GM19193 (cell line): Measurements from ENCODE around the gene RBM34.
A peak's percentile ranks its signal among the peaks of the same experiment; 100 is the strongest.

Experiments used
- POLR2A ChIP-seq: IDR thresholded peaks from 4 replicates; pipeline ENCODE4 v1.6.1; 2011; ENCODE audit not compliant: insufficient read depth, insufficient read length; ENCODE audit errors: extremely low read depth

Gene RBM34

DNA sequence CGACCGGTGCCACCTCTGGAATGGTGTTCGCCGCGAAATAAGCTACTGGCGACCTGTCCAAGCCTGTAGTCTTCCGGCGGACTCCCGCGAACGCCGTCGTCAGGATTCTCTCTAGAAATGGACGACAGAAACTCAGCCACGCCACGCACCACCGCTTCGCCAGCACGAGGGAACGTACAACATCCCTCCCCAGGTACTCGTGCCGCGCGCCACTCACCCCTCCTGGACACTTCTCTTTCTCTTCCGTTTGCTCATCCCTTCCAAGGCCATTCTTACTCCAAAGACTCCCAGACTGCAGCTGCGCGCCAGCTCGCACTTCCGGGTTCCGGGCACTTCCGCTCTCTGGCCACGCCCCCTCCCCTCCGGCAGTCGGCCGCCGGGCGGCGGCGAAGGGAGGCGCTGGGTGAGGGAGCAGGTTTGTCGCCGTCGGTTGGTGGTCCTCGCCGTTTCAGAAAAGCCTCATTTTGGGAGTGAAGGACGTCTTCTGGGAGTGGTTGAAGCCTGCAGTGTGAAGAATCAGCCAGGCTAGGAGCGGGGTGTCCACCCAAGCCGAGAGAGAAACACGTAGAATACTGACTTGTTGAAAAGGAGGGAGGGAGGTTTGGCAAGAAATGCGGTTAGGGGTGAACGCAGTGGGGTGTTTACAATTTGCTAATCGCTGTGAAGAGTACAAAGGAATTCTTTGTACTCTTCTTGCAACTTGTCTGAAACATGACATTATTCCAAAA, at the start of gene RBM34:
RBM34 (minus strand) TSS at position 294 of the 728 bp plus-strand sequence; CDS start at position 270, 24 bp downstream.
- TF ChIP-seq POLR2A = peak; percentile 99

DNA sequence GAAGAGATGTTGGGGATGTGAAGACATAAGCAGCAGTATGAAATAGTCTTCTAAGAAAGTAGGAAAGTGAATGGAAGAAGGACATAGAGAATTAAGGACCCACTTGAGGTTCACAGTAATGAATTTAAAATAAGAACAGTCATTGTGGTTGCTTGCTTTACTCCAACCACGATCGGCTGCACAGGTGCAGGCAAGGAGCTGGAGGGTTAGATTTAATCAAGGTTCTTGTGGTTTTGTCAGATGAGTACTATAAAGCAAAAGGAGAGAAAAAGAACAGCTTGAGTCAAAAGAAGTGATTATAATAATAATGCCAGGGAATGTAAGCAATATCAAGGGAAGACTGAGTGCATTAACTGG, 46.1 kb upstream of the RBM34 start:
- TF ChIP-seq POLR2A = no peak

DNA sequence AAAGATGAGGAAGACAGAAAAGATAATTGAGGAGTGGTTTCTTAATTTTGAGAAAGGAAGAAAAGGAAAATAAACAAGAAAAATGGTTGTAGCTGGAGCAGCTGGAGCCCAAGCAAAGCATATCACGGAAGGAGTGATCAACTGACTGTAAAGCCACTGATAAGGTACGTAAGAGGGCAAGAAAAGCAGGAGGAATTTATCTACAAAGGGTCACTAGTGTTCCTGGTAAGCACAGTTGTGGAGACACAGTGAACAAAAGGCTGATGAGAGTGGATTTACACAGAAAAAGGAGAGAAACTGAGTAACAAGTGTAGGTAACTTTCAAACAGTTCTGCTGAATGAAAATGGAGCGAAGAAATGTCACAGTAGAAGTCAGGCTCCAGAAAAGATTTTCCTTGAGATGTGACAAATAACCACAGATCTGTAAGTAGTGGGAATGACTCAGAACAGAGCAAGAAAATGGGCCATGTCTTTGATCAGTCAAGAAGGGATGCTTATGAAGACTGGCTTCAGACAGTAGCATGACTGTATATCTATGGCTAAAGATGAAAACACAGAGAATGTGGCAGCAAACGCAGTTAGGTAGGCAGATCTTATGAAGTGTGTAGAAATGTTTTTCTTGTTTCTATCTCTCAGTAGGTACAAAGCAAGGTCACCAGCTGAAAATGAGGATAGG, 45.6 kb upstream of the RBM34 start:
- TF ChIP-seq POLR2A = no peak

GRCh38 chr1:235205687-235206086, 44.6 kb upstream of the RBM34 start:
- no peak for TF ChIP-seq POLR2A

DNA sequence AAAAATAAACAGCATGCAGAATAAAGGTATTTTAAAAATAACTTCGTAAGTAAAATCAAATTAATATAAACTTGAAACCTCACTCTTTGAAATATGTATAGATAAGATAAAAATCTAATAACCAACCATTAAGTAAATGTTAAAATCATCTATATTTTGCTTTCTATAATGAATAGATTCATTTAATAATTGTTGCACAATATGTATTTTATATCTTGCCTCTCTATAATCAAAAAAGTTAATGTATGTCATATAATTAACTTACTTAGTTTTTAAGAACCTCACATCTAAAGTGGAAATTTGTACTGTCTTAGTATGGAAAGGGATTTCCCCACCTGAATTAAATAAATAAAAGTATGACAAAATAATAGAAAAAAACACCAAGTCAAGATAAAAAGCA, 42.4 kb upstream of the RBM34 start:
- no peak for TF ChIP-seq POLR2A

GRCh38 chr1:235199441-235199840, 38.4 kb upstream of the RBM34 start:
- no peak for TF ChIP-seq POLR2A

DNA sequence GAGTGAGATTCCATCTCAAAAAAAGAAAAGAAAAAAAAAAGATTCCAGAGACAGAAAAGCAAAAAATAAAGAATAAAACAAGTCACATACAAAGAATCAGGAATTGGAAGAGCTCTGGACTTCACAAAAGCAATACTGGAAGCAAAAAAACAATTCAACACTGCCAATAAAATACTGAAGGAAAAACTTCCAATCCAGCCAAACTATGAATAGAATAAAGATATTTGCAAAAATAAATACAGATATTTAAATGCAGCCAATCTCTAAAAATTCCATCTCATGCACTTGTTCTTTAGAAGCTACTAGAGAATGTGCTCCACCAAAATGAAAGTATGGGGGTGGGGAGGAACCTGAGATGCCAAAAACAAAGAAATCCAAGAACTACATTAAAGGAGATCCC, 29.4 kb upstream of the RBM34 start:
- TF ChIP-seq POLR2A = no peak

DNA sequence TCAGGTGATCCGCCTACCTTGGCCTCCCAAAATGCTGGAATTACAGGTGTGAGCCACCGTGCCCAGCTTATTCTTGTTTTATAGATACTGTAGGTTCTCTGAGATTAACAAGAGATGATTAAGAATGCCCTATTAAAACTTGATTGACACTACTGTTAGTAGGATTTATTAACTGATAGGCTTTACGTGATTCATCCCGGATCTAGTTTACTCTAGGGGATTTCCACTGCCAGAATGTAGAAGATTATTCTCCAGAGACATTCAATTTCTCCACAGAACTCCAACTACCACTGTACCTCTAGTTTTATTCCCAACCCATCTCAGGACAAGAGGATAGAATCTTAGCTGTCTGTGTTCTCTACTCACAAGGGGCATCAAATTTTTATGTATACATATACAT, 26.3 kb upstream of the RBM34 start:
- TF ChIP-seq POLR2A = no peak

- no peak for TF ChIP-seq POLR2A
Measured at GRCh38 chr1:235181561-235182245, 20.7 kb upstream of the RBM34 start.

DNA sequence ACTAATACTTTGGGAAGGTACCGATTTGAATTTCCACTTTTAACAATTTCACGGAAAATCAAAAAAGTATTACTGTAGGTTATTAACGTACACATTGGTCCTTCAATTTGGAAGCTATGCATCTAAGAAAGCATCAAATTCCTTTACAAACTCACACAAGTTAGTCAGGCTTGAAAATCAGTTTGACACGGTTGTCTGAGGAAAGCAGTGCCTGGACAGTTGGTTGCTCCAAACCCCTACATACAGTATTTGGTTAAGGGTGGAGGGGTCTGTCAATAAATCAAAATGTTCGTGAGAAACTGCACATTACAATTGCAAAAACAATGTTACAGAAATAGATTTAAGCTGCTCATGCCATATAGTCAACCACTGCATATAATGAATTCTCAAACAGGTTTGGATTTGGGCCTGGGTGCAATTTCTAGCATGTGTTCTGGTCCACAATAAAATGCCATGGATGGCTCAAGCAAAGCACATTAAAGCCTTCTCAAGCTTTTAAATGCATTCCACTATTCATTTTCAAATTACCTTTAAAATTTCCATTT, 19.9 kb upstream of the RBM34 start:
- no peak for TF ChIP-seq POLR2A

GRCh38 chr1:235176486-235176885, 15.4 kb upstream of the RBM34 start:
- TF ChIP-seq POLR2A = no peak

DNA sequence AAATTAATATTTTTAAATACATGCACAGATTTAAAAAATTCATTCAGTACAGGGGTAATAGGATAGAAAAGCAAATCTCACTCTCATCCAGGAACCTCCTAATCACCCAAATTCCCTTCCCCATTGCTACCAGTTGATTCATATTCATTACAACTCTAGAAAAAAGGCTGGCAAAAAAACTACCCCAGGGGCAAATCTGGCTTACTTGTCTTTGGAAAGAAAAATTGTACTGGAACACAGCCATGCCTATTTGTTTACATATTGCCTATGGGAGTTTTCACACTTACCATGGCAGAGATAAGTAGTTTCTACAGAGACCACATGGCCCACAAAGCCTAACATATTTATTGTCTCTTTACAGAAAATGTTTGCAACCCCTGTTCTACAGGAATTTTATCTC, 8.9 kb upstream of the RBM34 start:
- no peak for TF ChIP-seq POLR2A

DNA sequence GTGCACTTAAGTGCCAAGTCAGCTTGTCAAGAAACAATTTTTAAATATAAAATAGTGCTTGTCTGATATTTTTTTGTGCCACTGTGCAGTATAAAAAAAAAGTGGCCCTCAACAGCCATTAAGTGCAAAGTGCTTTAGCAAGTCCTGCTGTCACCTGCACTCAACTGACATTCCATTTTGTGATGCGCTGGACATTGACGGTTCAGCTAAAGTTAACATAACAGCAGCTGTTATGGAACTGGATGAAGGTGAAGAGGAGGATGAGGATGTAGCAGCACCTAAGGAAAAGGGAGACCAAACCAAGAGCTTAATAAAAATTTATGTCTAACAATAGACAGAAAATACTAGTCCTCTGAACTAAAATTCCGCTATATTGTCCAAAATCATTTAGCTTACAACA, 7.3 kb upstream of the RBM34 start:
- TF ChIP-seq POLR2A = no peak

GRCh38 chr1:235161685-235162327, 756 bp upstream of the RBM34 start:
- no peak for TF ChIP-seq POLR2A

GRCh38 chr1:235160383-235160956, 580 bp downstream of the RBM34 start:
- TF ChIP-seq POLR2A = no peak

DNA sequence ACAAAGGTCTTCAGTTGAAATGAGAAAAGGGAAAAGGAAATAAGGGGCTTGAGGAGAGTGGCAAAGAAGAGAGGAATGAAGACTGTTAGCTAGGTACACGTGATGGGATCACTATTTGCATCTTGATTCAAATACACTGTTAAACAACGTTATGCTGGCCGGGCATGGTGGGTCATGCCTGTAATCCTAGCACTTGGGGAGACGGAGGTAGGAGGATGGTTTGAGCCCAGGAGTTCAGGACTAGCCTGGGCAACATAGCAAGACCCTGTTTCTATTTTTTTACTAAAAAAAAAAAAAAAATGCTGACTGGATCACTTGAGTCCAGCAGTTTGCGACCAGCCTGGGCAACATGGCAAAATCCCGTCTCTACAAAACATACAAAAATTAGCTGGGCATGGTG, 2.4 kb downstream of the RBM34 start:
- no peak for TF ChIP-seq POLR2A

- no peak for TF ChIP-seq POLR2A
Measured at GRCh38 chr1:235157150-235157549, 3.9 kb downstream of the RBM34 start.
